Gastrocnemius medialis (tissue), 4 donors: ENCODE data around the gene DUS1L.

Experiments used
- CTCF ChIP-seq, 5 experiments: fragments of 450-650 bp in 3 of 5; fragments of 200-600 bp in 2 of 5; sonication (generic) in 2 of 5; IDR thresholded peaks in 4 of 5; conservative IDR thresholded peaks in 1 of 5; 1 replicate in 4 of 5; 2 replicates in 1 of 5; pipeline ENCODE4 v1.5.1; 2016 to 2019; ENCODE audit warnings: antibody characterized with exemption in 5 of 5, mild to moderate bottlenecking in 3 of 5, moderate library complexity in 3 of 5
- POLR2A ChIP-seq, 2 donors: fragments of 450-650 bp; IDR thresholded peaks; one replicate each; pipeline ENCODE4 v1.6.1; 2017; ENCODE audit warnings: antibody characterized with exemption in 2 of 2, mild to moderate bottlenecking in 2 of 2, moderate library complexity in 2 of 2

DNA sequence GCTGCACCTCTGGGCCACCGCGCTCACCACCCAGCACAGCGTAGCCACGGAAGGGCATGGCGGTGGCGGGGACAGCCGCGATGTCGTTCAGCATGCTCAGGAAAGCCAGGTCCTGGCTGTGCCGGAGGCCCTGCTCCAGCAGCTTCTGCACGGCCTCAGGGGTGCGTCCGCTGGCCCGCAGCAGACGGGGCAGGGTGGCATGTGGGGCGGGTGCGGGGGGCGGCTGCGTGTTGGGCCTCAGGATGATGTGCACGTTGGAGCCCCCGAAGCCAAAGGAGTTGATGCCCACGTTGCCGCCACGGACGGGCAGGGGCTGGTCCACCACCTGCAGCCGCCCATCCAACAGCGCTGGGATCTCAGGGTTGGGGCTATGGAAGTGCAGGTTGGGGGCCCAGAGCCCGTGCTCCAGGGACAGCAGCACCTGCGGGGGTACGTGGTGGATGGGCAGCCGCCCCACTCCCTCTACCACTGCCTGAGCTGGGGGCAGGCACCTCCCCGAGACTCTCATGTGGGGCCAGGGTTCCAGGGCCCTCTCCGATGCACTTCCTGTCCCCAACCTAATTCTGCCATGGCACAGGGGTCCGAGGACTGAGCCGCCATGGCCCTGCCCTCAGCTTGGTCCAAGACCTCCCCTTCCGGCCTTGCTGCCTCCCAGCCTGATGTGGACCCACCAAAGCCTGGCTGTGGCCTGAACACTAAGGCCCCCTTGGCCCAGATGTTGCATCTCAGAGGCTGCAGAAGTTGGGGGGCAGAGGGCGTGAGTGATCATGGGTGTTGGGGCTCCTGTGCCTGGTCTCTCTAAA is 25.9 kb upstream of the DUS1L start:
- TF ChIP-seq CTCF (IDR thresholded peaks at IDR 0.05 in 4 of 5, conservative IDR thresholded peaks at IDR 0.05 in 1 of 5) (no peak), POLR2A (IDR thresholded peaks at IDR 0.05) (no peak)
